ENCODE measurements around the gene RESF1. TPM values are rescaled to one million over a fixed set of nuclear protein-coding genes. Genes with fewer than 3 reads are reported as not detected.

RESF1 gene
- total RNA-seq, 1 experiment from 2014 or later = 33.8 TPM

- no peak overlapping the region for H3K4me3 ChIP-seq
- H2AFZ ChIP-seq = no peak overlapping the region
- H3K79me2 ChIP-seq (ENCODE audit: low read depth) = no peaks in the 10 kb centered on the region
- no peak overlapping the region for H3K27ac ChIP-seq
- no peaks in the 10 kb centered on the region for H4K20me1 ChIP-seq (ENCODE audit: insufficient read depth)
- H3K9me2 ChIP-seq (ENCODE audit: insufficient read depth) = no peaks in the 10 kb centered on the region
- DNase-seq = no peak
- H3K4me2 ChIP-seq = no peak overlapping the region
- peaks cover 8% of the 10 kb centered on the region; the same call in 1 of the 2 replicates for H3K9me3 ChIP-seq (ENCODE audit: insufficient read depth, low read depth)
- intact Hi-C loops (cut with micrococcal nuclease; ENCODE audit: unreplicated experiment) = no loop called here
- no TSS peak for BruUV-seq (replicated peaks)
- H3K27me3 ChIP-seq (ENCODE audit: insufficient read depth, low read depth) = no peaks in the 10 kb centered on the region
- no peak for TF ChIP-seq CTCF (conservative IDR thresholded peaks at IDR 0.05)
- no peak for TF ChIP-seq EZH2 (IDR thresholded peaks at IDR 0.05; ENCODE audit: low read depth)
- ChIA-PET CTCF (interaction anchor here (0.6 kb wide), 1 partner anchor 55 kb away, joined by 4 read pairs; no protein-coding TSS in a partner anchor), POLR2A (ENCODE audit: unreplicated experiment) (no interaction called here)
- no peaks in the 10 kb centered on the region for H3K4me1 ChIP-seq (replicated peaks; ENCODE audit: insufficient read depth)
- no peaks in the 10 kb centered on the region for H3K36me3 ChIP-seq (ENCODE audit: low read depth)
- peaks cover 5% of the 10 kb centered on the region; the same call in 1 of the 2 replicates for H3F3A ChIP-seq (ENCODE audit: insufficient read depth, low read depth)
These were observed 30.6 kb downstream of the RESF1 start for GRCh38 chr12:31989571-31990362.

- BruUV-seq (replicated peaks) = no TSS peak
- Histone ChIP-seq H3K79me2 (ENCODE audit: low read depth) (no peaks in the 10 kb centered on the region), H3K9me2 (ENCODE audit: insufficient read depth) (no peaks in the 10 kb centered on the region), H3F3A (ENCODE audit: insufficient read depth, low read depth) (peaks cover 5% of the 10 kb centered on the region; the same call in 1 of the 2 replicates), H3K4me3 (no peak overlapping the region), H2AFZ (no peak overlapping the region), H3K27me3 (ENCODE audit: insufficient read depth, low read depth) (no peaks in the 10 kb centered on the region), H3K27ac (no peak overlapping the region), H4K20me1 (ENCODE audit: insufficient read depth) (no peaks in the 10 kb centered on the region), H3K9me3 (ENCODE audit: insufficient read depth, low read depth) (no peaks in the 10 kb centered on the region), H3K4me1 (replicated peaks; ENCODE audit: insufficient read depth) (no peaks in the 10 kb centered on the region), H3K36me3 (ENCODE audit: low read depth) (no peaks in the 10 kb centered on the region), H3K4me2 (no peak overlapping the region)
- CTCF ChIA-PET = no interaction called here
- TF ChIP-seq CTCF (conservative IDR thresholded peaks at IDR 0.05) = no peak
- TF ChIP-seq EZH2 (IDR thresholded peaks at IDR 0.05; ENCODE audit: low read depth) = no peak
- POLR2A ChIA-PET (ENCODE audit: unreplicated experiment) = no interaction called here
- no peak for DNase-seq
- intact Hi-C loops (cut with micrococcal nuclease; ENCODE audit: unreplicated experiment) = no loop called here
These were observed 31.9 kb downstream of the RESF1 start for GRCh38 chr12:31991146-31991545.

- DNase-seq = no peak
- H3K27me3 ChIP-seq (ENCODE audit: insufficient read depth, low read depth) = no peaks in the 10 kb centered on the region
- peaks cover 5% of the 10 kb centered on the region; the same call in 1 of the 2 replicates for H3F3A ChIP-seq (ENCODE audit: insufficient read depth, low read depth)
- no peaks in the 10 kb centered on the region for H3K36me3 ChIP-seq (ENCODE audit: low read depth)
- H3K79me2 ChIP-seq (ENCODE audit: low read depth) = no peaks in the 10 kb centered on the region
- H3K4me1 ChIP-seq (replicated peaks; ENCODE audit: insufficient read depth) = no peaks in the 10 kb centered on the region
- H3K27ac ChIP-seq = no peak overlapping the region
- no TSS peak for BruUV-seq (replicated peaks)
- CTCF ChIA-PET = no interaction called here
- H3K4me2 ChIP-seq = no peak overlapping the region
- no peaks in the 10 kb centered on the region for H4K20me1 ChIP-seq (ENCODE audit: insufficient read depth)
- no peaks in the 10 kb centered on the region for H3K9me3 ChIP-seq (ENCODE audit: insufficient read depth, low read depth)
- no peak overlapping the region for H2AFZ ChIP-seq
- intact Hi-C loops (cut with micrococcal nuclease; ENCODE audit: unreplicated experiment) = no loop called here
- TF ChIP-seq CTCF (conservative IDR thresholded peaks at IDR 0.05) (no peak), EZH2 (IDR thresholded peaks at IDR 0.05; ENCODE audit: low read depth) (no peak)
- POLR2A ChIA-PET (ENCODE audit: unreplicated experiment) = no interaction called here
- H3K4me3 ChIP-seq = no peak overlapping the region
- H3K9me2 ChIP-seq (ENCODE audit: insufficient read depth) = no peaks in the 10 kb centered on the region
These were observed 32.6 kb downstream of the RESF1 start for GRCh38 chr12:31991815-31992214.
